A673 (cell line): Measurements from ENCODE around the gene DNAJA4. TPM values are rescaled to one million over a fixed set of nuclear protein-coding genes. Genes with fewer than 3 reads are reported as not detected.

Source experiments
- BruUV-seq: library from RNA; stranded (reverse); fragments of 400-500 nt; replicated peaks from 2 replicates; lab custom pipeline; 2021; lab: Mats Ljungman, UMichigan
- CTCF ChIA-PET: fragments of 300-600 bp; sonication (Branson Sonifier 250); formaldehyde crosslinking; loops from one replicate; lab custom pipeline; 2022; ENCODE audit warnings: antibody characterized with exemption; lab: Charles Lee
- POLR2A ChIA-PET: fragments of 300-600 bp; sonication (Branson Sonifier 250); formaldehyde crosslinking; loops from one replicate; lab custom pipeline; 2022; ENCODE audit warnings: antibody characterized with exemption; ENCODE audit not compliant: low non-redundant PET; lab: Charles Lee
- DNase-seq: peaks from one replicate; pipeline ENCODE4 v3.0.0-alpha.2; 2015; ENCODE audit warnings: low spot score
- H3K27ac ChIP-seq: fragments of 200-600 bp; sonication (generic); 2 replicates; pipeline ENCODE4 v1.5.1; 2016; ENCODE audit warnings: mixed run types, low read depth, mild to moderate bottlenecking, mixed read lengths, antibody characterized with exemption, low read length; ENCODE audit not compliant: poor library complexity, severe bottlenecking
- H3K27me3 ChIP-seq: fragments of 200-600 bp; sonication (generic); replicated peaks from 2 replicates; pipeline ENCODE4 v1.6.1; 2017; ENCODE audit warnings: mixed run types, low read depth, mild to moderate bottlenecking, mixed read lengths, antibody characterized with exemption, low read length; ENCODE audit not compliant: insufficient read depth, poor library complexity
- H3K36me3 ChIP-seq: fragments of 200-600 bp; sonication (generic); 2 replicates; pipeline ENCODE4 v1.6.1; 2016; ENCODE audit warnings: mixed run types, mild to moderate bottlenecking, mixed read lengths, antibody characterized with exemption, low read length; ENCODE audit not compliant: insufficient read depth, poor library complexity, severe bottlenecking
- H3K4me1 ChIP-seq: fragments of 200-600 bp; sonication (generic); 2 replicates; pipeline ENCODE4 v1.6.1; 2017; ENCODE audit warnings: mixed run types, mild to moderate bottlenecking, mixed read lengths, antibody characterized with exemption, low read length; ENCODE audit not compliant: insufficient read depth, poor library complexity, severe bottlenecking
- H3K4me3 ChIP-seq: fragments of 200-600 bp; sonication (generic); 2 replicates; pipeline ENCODE4 v1.5.1; 2016; ENCODE audit warnings: low read depth, mixed run types, mild to moderate bottlenecking, mixed read lengths, low read length; ENCODE audit not compliant: poor library complexity, severe bottlenecking
- H3K9me3 ChIP-seq: fragments of 200-600 bp; sonication (generic); 2 replicates; pipeline ENCODE4 v1.6.1; 2016; ENCODE audit warnings: mixed run types, low read depth, mild to moderate bottlenecking, mixed read lengths, antibody characterized with exemption, low read length; ENCODE audit not compliant: poor library complexity, severe bottlenecking
- CTCF ChIP-seq: fragments of 300-800, 200-600 bp; sonication (generic); conservative IDR thresholded peaks from 2 replicates; pipeline ENCODE4 v1.5.1; 2017; ENCODE audit warnings: low read depth, mild to moderate bottlenecking, antibody characterized with exemption, low read length, moderate library complexity, mixed read lengths
- EZH2 ChIP-seq: fragments of 200-600 bp; sonication (generic); IDR thresholded peaks from 2 replicates; pipeline ENCODE4 v1.6.1; 2017; ENCODE audit warnings: borderline replicate concordance, low read depth, mild to moderate bottlenecking, mixed read lengths, antibody characterized with exemption, low read length; ENCODE audit not compliant: poor library complexity, severe bottlenecking
- intact Hi-C: fragments of 100-400 bp; cut with micrococcal nuclease; formaldehyde crosslinking; loops from one replicate; pipeline ENCODE4 v1.10.0; 2022; ENCODE audit not compliant: unreplicated experiment
- total RNA-seq: library from RNA; stranded (reverse); gene quantifications from 2 replicates; pipeline ENCODE4 v1.2.3, GENCODE V29; 2021

DNAJA4 gene
- total RNA-seq, 1 experiment from 2014 or later = 15.7 TPM

DNA sequence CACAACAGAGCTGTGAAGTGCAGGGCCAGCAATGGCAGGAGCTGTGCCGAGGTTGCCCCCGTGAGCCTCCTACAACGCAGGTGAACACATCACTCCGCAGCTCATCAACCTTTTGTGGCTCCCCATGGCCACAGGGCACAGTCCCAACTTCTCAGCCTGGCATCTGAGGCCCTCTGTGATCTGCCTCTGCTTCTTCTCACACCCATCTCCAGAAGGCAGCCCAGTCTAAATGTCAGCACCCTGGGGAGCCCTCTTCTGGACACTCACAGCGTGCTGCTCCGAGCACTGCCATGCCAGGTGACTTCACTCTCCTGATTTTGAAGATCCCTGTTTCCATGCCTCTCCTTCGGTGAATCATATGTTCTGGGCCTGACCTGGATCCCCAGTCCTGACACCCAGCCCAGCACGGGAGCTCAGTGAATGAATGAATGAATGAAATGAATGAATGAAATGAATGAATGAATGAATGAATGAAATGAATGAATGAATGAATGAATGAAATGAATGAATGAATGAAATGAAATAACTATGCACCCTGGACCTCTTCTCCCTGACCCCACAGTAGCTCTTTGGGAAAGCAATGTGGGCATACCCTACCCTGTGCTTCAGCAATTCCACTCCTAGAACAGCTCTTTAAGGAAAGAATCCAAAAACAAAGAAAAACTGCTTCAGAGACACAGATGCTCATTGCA is 52.9 kb downstream of the DNAJA4 start:
- Histone ChIP-seq H3K27ac (no peak overlapping the region), H3K27me3 (no peaks in the 10 kb centered on the region), H3K36me3 (no peaks in the 10 kb centered on the region), H3K4me1 (peaks cover 19% of the 10 kb centered on the region), H3K4me3 (no peak overlapping the region), H3K9me3 (no peaks in the 10 kb centered on the region)
- ChIA-PET CTCF (interaction anchor here (1.1 kb wide), 1 partner anchor 98 kb away, joined by 4 read pairs; no protein-coding TSS in a partner anchor), POLR2A (interaction anchor here (0.6 kb wide), 2 partner anchors 92 to 106 kb away, joined by 4 to 6 read pairs; no protein-coding TSS in a partner anchor)
- intact Hi-C loops = no loop called here
- TF ChIP-seq CTCF (no peak), EZH2 (no peak)
- DNase-seq = no peak
- BruUV-seq = no TSS peak

DNA sequence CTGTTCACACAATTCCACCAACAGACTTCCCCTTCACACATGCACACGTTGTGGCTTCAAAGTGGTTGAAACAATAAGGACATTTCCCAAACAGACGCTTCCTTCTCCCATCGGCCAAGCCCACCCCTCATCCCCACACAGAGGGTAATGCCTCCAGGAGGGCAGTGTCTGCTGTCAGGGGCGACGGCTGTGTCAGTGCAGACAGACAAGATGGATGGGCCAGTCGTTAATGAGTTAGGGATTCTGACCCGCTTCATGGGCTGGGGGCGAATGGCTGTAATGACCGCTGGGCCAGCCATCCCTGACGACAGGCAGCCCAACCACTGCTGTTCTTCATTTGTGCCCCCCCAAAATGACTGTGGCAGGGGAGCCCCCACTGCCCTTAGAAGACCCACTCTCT is 55.2 kb downstream of the DNAJA4 start:
- Histone ChIP-seq H3K27ac (no peak overlapping the region), H3K4me1 (peaks cover 31% of the 10 kb centered on the region), H3K36me3 (no peaks in the 10 kb centered on the region), H3K9me3 (no peaks in the 10 kb centered on the region), H3K27me3 (no peaks in the 10 kb centered on the region), H3K4me3 (no peak overlapping the region)
- no peak for TF ChIP-seq EZH2
- no peak for TF ChIP-seq CTCF
- BruUV-seq = no TSS peak
- ChIA-PET POLR2A (no interaction called here), CTCF (no interaction called here)
- DNase-seq = no peak
- intact Hi-C loops = no loop called here

GRCh38 chr15:78320183-78320582 is 55.8 kb downstream of the DNAJA4 start:
- TF ChIP-seq CTCF (no peak), EZH2 (no peak)
- Histone ChIP-seq H3K4me1 (peaks cover 31% of the 10 kb centered on the region), H3K9me3 (no peaks in the 10 kb centered on the region), H3K27ac (no peak overlapping the region), H3K4me3 (no peak overlapping the region), H3K27me3 (no peaks in the 10 kb centered on the region), H3K36me3 (no peaks in the 10 kb centered on the region)
- POLR2A ChIA-PET = no interaction called here
- intact Hi-C loops = no loop called here
- CTCF ChIA-PET = no interaction called here
- DNase-seq = no peak
- BruUV-seq = no TSS peak
